Activated CD8-positive, alpha-beta memory T cell treated with anti-CD3 and anti-CD28 coated beads for 4 hours (primary cell): ENCODE data around the gene DDX3X.
"Not testable (repeated sequence)": the region's sequence is repeated elsewhere in the genome, so short reads cannot be mapped to it uniquely, and the experiment has no call there.

ENCODE experiments used
- DNase-seq, 2 donors: peaks; one replicate each; pipeline ENCODE4 v3.0.0-alpha.2; 2020; ENCODE audit warnings: low read depth in 2 of 2

DDX3X gene

GRCh38 chrX:41373989-41374606, 40.1 kb downstream of the DDX3X start:
- no peak for DNase-seq

- peak in 1 of 2 donors; percentile 4 for DNase-seq
Observed at GRCh38 chrX:41377624-41378023, 43.7 kb downstream of the DDX3X start.

- no peak for DNase-seq
Observed at GRCh38 chrX:41381685-41382084, 47.7 kb downstream of the DDX3X start.

GRCh38 chrX:41382714-41383645, 49.0 kb downstream of the DDX3X start:
- no peak for DNase-seq

- DNase-seq, result no peak
Observed at GRCh38 chrX:41384051-41384705, 50.2 kb downstream of the DDX3X start.

GRCh38 chrX:41386222-41386990, 52.4 kb downstream of the DDX3X start:
- no peak for DNase-seq

GRCh38 chrX:41388543-41388942, 54.6 kb downstream of the DDX3X start:
- no peak for DNase-seq

GRCh38 chrX:41389311-41389888, 55.4 kb downstream of the DDX3X start:
- DNase-seq, result no peak

GRCh38 chrX:41390576-41390975, 56.6 kb downstream of the DDX3X start:
- not testable (repeated sequence) for DNase-seq

- DNase-seq, result no peak
Observed at GRCh38 chrX:41391606-41392005, 57.6 kb downstream of the DDX3X start.

GRCh38 chrX:41394293-41394692, 60.3 kb downstream of the DDX3X start:
- no peak for DNase-seq

GRCh38 chrX:41397219-41397618, 63.3 kb downstream of the DDX3X start:
- no peak for DNase-seq

- DNase-seq, result no peak
Observed at GRCh38 chrX:41397768-41398167, 63.8 kb downstream of the DDX3X start.

- not testable (repeated sequence) for DNase-seq
Observed at GRCh38 chrX:41402556-41402955, 68.6 kb downstream of the DDX3X start.

- DNase-seq, result no peak
Observed at GRCh38 chrX:41405551-41405950, 71.6 kb downstream of the DDX3X start.

GRCh38 chrX:41406201-41406600, 72.2 kb downstream of the DDX3X start:
- no peak for DNase-seq

- DNase-seq, result no peak
Observed at GRCh38 chrX:41407816-41408215, 73.9 kb downstream of the DDX3X start.

- DNase-seq, result no peak
Observed at GRCh38 chrX:41408576-41408975, 74.6 kb downstream of the DDX3X start.

GRCh38 chrX:41409006-41409405, 75.0 kb downstream of the DDX3X start:
- DNase-seq, result no peak

GRCh38 chrX:41411222-41411621, 77.3 kb downstream of the DDX3X start:
- not testable (repeated sequence) for DNase-seq
